Vein endothelial cell (primary cell): ENCODE measurements around the gene KRTAP17-1. TPM values are rescaled to one million over a fixed set of nuclear protein-coding genes. Genes with fewer than 3 reads are reported as not detected.

Experiments
- small RNA-seq: library from RNA; depleted of rRNA; stranded (forward); fragments of <200 nt; gene quantifications from one replicate; pipeline ENCODE3, GENCODE V24; 2012
- total RNA-seq: library from RNA; depleted of rRNA; stranded (reverse); fragments of >200 nt; gene quantifications from 2 replicates; pipeline ENCODE4 v1.2.3, GENCODE V29; 2012

KRTAP17-1 gene, protein sequence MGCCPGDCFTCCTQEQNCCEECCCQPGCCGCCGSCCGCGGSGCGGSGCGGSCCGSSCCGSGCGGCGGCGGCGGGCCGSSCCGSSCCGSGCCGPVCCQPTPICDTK
- not detected in 2 replicates for total RNA-seq

DNA sequence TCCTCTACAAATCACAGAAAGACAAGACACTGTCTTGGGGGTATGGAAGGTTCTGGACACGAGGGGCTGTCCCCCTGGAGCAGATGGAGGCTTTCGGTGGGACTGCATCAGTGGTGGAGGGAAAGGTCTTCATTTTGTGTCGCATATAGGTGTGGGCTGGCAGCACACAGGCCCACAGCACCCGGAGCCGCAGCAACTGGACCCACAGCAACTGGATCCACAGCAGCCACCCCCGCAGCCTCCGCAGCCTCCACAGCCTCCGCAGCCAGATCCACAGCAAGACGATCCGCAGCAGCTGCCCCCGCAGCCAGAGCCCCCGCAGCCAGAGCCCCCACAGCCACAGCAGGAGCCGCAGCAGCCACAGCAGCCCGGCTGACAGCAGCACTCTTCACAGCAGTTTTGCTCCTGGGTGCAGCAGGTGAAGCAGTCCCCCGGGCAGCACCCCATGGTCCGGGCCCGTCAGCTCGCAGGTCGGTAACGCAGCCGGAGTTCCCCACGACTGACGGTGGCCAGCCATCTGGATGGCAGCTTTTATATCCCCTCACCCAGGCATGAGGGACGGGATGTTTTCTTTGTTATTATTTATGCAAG lies at the start of gene KRTAP17-1:
KRTAP17-1 (minus strand) TSS at position 507 of the 591 bp plus-strand sequence; CDS start at position 447, 60 bp downstream.

DNA sequence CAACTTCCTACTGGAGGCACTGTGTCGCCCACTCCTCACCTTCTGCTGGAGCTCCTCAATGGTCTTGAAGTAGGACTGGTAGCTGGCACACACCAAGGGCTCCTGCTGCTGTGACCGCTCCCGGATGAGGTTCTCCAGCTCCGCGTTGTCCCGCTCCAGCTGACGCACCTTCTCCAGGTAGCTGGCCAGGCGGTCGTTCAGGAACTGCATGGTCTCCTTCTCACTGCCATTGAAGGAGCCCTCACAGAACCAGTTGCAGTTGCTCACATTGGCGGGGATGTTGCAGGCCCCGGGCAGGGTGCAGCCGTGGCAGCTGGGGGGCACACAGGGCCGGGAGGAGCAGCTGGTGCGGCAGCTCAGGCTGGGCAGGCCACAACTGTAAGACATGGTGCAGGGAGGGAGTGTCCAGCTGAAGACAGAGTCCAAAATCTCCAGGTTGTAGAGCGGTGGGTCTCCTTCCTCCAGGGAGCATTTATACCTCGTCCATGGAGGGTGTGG lies 34.9 kb upstream of the KRTAP17-1 start, which contains the start of gene KRT33A:
KRT33A (minus strand) TSS at position 448 of the 498 bp plus-strand sequence; CDS start at position 387, 61 bp downstream.

DNA sequence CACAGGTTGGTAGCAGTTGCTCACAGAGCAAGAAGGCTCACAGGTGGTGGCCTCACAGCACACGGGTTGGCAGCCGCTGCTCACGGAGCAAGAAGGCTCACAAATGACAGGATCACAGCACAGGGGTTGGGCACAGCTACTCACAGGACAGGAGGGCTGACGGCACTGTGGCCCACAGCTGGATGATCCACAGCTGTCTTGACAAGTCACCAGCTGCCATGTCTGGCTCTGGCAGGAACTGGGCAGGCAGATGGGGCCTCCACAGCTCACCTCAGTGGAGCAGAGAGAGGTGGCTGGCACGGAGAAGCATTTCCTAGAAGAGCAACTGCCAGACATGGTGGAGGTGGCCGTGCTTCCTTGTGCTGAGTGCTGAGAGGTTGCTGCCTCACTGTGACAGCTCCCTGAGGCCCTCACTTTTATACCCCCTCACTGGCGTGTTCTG lies 6.6 kb downstream of the KRTAP17-1 start, which contains the start of gene KRTAP16-1:
KRTAP16-1 (minus strand) TSS at position 392 of the 442 bp plus-strand sequence; CDS start at position 336, 56 bp downstream.

DNA sequence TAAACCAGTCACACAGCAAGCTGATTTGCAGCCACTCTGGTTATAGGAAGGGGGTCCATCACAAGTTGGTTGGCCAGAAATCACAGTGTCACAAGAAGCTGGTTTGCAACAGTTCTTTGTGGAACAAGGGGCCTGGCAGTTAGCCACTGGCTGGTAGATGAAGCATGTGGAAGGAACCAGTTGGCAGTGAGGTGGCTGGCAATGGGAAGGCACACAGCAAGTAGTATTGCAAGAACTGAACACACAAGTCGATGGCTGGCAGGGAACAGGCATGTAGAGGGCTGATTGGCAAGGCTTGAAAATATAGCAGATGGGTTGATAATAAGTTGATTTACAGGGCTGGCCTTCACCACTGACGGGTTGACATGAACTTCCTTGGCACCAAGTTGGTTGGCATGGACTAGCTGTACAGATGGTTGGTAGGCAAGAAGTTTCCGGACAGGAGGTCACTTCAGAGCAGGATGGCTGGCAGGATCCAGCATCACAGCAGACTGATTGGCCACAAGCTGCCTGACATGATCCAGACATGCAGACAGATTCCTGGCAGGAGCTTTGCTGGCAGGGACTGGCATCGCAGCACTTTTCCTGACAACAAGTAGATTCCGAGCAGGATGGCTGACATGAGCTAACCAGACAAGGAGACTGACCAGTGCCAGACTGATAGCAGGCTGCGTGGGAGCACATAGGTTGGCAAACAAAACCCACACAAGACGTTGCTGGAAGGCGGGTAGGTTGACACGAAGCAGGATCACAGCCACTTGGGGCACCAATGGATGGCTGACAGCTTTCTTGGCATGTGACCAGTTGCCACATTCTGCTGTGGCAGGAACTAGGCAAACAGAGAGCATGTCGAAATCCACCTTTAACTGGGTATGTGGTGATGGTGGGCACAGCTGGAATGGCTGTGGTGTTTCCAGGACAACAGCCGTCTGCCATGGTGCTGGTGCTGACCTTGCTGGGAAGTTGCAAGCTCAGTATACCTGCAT lies 13.3 kb downstream of the KRTAP17-1 start, which contains the start of gene KRTAP29-1:
KRTAP29-1 (minus strand) TSS at position 936 of the 986 bp plus-strand sequence; CDS start at position 936, 0 bp downstream.

DNA sequence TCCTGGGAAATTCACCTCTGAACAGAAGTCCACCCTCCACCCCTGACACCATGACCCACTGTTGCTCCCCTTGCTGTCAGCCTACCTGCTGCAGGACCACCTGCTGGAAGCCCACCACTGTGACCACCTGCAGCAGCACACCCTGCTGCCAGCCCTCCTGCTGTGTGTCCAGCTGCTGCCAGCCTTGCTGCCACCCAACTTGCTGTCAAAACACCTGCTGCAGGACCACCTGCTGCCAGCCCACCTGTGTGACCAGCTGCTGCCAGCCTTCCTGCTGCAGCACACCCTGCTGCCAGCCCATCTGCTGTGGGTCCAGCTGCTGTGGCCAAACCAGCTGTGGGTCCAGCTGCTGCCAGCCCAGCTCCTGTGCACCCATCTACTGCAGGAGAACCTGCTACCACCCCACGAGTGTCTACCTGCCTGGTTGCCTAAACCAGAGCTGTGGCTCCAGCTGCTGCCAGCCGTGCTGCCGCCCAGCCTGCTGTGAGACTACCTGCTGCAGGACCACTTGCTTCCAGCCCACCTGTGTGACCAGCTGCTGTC lies 39.8 kb downstream of the KRTAP17-1 start, which contains the start of gene KRTAP9-7:
KRTAP9-7 (plus strand) TSS at position 51 of the 543 bp plus-strand sequence; CDS start at position 51, 0 bp downstream.

DNA sequence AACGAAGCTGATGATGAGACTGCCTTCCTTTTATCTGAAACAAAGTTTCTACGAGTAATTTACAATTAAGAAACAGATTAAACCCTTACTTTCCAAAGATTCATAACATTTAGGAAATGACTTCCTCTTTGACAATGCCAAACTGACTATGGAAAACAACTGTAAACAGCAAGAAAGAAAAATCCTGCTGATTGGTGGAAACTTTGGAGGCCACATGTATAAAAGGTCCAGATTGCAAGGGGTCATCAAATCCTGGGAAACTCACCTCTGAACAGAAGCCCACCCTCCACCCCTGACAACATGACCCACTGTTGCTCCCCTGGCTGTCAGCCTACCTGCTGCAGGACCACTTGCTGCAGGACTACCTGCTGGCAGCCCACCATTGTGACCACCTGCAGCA lies 50.4 kb downstream of the KRTAP17-1 start, which contains the start of gene KRTAP9-6:
KRTAP9-6 (plus strand) TSS at position 301 of the 400 bp plus-strand sequence; CDS start at position 301, 0 bp downstream.

Small RNA genes lying within 50 kb of the gene (small RNA-seq; reads per million reads assigned to genes)
- not detected for gene KRTAP9-10P

Other genes with a start within 250 kb of the KRTAP17-1 start
- not detected in 2 replicates for gene KRTAP2-4, start 249.8 kb downstream of the KRTAP17-1 start, total RNA-seq
- not detected in 2 replicates for gene KRTAP4-7, start 231.6 kb downstream of the KRTAP17-1 start, total RNA-seq
- not detected in 2 replicates for gene KRTAP4-8, start 217.6 kb downstream of the KRTAP17-1 start, total RNA-seq
- not detected in 2 replicates for gene KRTAP4-16, start 213.5 kb downstream of the KRTAP17-1 start, total RNA-seq
- gene KRTAP4-9, start 210.3 kb downstream of the KRTAP17-1 start, total RNA-seq, result not detected in 2 replicates
- not detected in 2 replicates for gene KRTAP4-11, start 197.3 kb downstream of the KRTAP17-1 start, total RNA-seq
- not detected in 2 replicates for gene KRTAP4-12, start 191.5 kb downstream of the KRTAP17-1 start, total RNA-seq
- gene KRTAP4-6, start 175.2 kb downstream of the KRTAP17-1 start, total RNA-seq, result not detected in 2 replicates
- gene KRTAP4-5, start 165.9 kb downstream of the KRTAP17-1 start, total RNA-seq, result not detected in 2 replicates
- not detected in 2 replicates for gene KRTAP4-4, start 155.0 kb downstream of the KRTAP17-1 start, total RNA-seq
- gene KRTAP4-3, start 147.5 kb downstream of the KRTAP17-1 start, total RNA-seq, result not detected in 2 replicates
- gene KRTAP4-2, start 137.5 kb downstream of the KRTAP17-1 start, total RNA-seq, result not detected in 2 replicates
- gene KRTAP4-1, start 130.8 kb downstream of the KRTAP17-1 start, total RNA-seq, result not detected in 2 replicates
- gene KRTAP9-1, start 125.8 kb downstream of the KRTAP17-1 start, total RNA-seq, result not detected in 2 replicates
- gene KRTAP9-2, start 89.1 kb downstream of the KRTAP17-1 start, total RNA-seq, result not detected in 2 replicates
- not detected in 2 replicates for gene KRTAP9-3, start 83.3 kb downstream of the KRTAP17-1 start, total RNA-seq
- gene KRTAP9-8, start 77.7 kb downstream of the KRTAP17-1 start, total RNA-seq, result not detected in 2 replicates
- not detected in 2 replicates for gene KRTAP9-4, start 66.0 kb downstream of the KRTAP17-1 start, total RNA-seq
- not detected in 2 replicates for gene KRTAP9-9, start 60.3 kb downstream of the KRTAP17-1 start, total RNA-seq
- not detected in 2 replicates for gene KRTAP9-6, start 50.3 kb downstream of the KRTAP17-1 start, total RNA-seq
- not detected in 2 replicates for gene KRTAP9-7, start 40.0 kb downstream of the KRTAP17-1 start, total RNA-seq
- not detected in 2 replicates for gene KRTAP29-1, start 12.9 kb downstream of the KRTAP17-1 start, total RNA-seq
- not detected in 2 replicates for gene KRTAP16-1, start 6.4 kb downstream of the KRTAP17-1 start, total RNA-seq
- gene KRT33A, start 35.1 kb upstream of the KRTAP17-1 start, total RNA-seq, result not detected in 2 replicates
- not detected in 2 replicates for gene KRT33B, start 54.1 kb upstream of the KRTAP17-1 start, total RNA-seq
- not detected in 2 replicates for gene KRT34, start 66.6 kb upstream of the KRTAP17-1 start, total RNA-seq
- gene KRT31, start 81.9 kb upstream of the KRTAP17-1 start, total RNA-seq, result not detected in 2 replicates
- not detected in 2 replicates for gene KRT37, start 108.9 kb upstream of the KRTAP17-1 start, total RNA-seq
- not detected in 2 replicates for gene KRT38, start 125.3 kb upstream of the KRTAP17-1 start, total RNA-seq
- gene KRT32, start 151.7 kb upstream of the KRTAP17-1 start, total RNA-seq, result not detected in 2 replicates
- gene KRT35, start 165.4 kb upstream of the KRTAP17-1 start, total RNA-seq, result not detected in 2 replicates
- gene KRT36, start 174.2 kb upstream of the KRTAP17-1 start, total RNA-seq, result not detected in 2 replicates
- gene KRT13, start 189.9 kb upstream of the KRTAP17-1 start, total RNA-seq, result not detected in 2 replicates
- gene KRT15, start 203.2 kb upstream of the KRTAP17-1 start, total RNA-seq, result 0.65 and 2.8 TPM in 2 replicates
- 25.5 and 62.2 TPM in 2 replicates for gene KRT19, start 212.6 kb upstream of the KRTAP17-1 start, total RNA-seq